K562 (cell line): ENCODE data around the gene TSPAN3. TPM values are rescaled to one million over a fixed set of nuclear protein-coding genes. Genes with fewer than 3 reads are reported as not detected.
A peak's percentile ranks its signal among the peaks of the same experiment; 100 is the strongest.

Experiments used
- ATAC-seq: fragments of 200-7000 bp; cut with Tn5 transposase; 3 replicates; pipeline ENCODE4 v1.9.1; 2020; ENCODE audit warnings: moderate library complexity
- BruUV-seq: library from RNA; stranded (reverse); fragments of 400-500 nt; replicated peaks from 2 replicates; lab custom pipeline; 2021; lab: Mats Ljungman, UMichigan
- CTCF ChIA-PET: fragments of 300-600 bp; formaldehyde crosslinking; extraction: SDS; loops from one replicate; lab custom pipeline; 2021; ENCODE audit warnings: low intra/inter-chr PET ratio; lab: Yijun Ruan, JAX
- POLR2A ChIA-PET: fragments of 300-600, 350-650 bp; sonication (Branson Sonifier 250); formaldehyde crosslinking; extraction: SDS; loops from one replicate; lab custom pipeline; 2021; ENCODE audit warnings: antibody characterized with exemption, inconsistent platforms; lab: Yijun Ruan, JAX
- DNase-seq, 4 experiments: peaks; one replicate each; pipeline versions ENCODE4 v3.0.0 to v3.0.0-alpha.2; 2011 to 2018; ENCODE audit warnings: low spot score in 3 of 4, mixed read lengths in 3 of 4; ENCODE audit errors: extremely low read depth in 1 of 4
- FAIRE-seq: peaks from 2 replicates; lab custom pipeline; 2011; peaks lifted over from hg19 to GRCh38; lab: Jason Lieb, UNC
- H2AFZ ChIP-seq: 2 replicates; pipeline ENCODE4 v1.6.0; 2011; ENCODE audit warnings: low read depth, low read length, control low read depth, inconsistent platforms
- H3K27ac ChIP-seq: fragments of 200-600 bp; 3 replicates; pipeline ENCODE4 v1.8.0; 2011; ENCODE audit warnings: low read depth, mild to moderate bottlenecking, control low read depth, inconsistent platforms, low read length, moderate library complexity, mixed read lengths; ENCODE audit errors: extremely low read depth
- H3K27me3 ChIP-seq, 2 experiments: fragments of 300-600 bp in 1 of 2; 2 replicates in 1 of 2; 3 replicates in 1 of 2; pipeline versions ENCODE4 v1.6.0 to v1.8.0; 2011; ENCODE audit warnings: inconsistent platforms in 2 of 2, low read length in 2 of 2, mild to moderate bottlenecking in 1 of 2, mixed read lengths in 1 of 2, moderate library complexity in 1 of 2; ENCODE audit not compliant: control insufficient read depth in 2 of 2, insufficient read depth in 2 of 2
- H3K36me3 ChIP-seq: fragments of 300-600 bp; 3 replicates; pipeline ENCODE4 v1.8.0; 2011; ENCODE audit warnings: mild to moderate bottlenecking, low read length, inconsistent platforms; ENCODE audit not compliant: control insufficient read depth, insufficient read depth
- H3K4me1 ChIP-seq, 2 experiments: fragments of 200-600 bp in 1 of 2; replicated peaks in 1 of 2; 2 replicates in 1 of 2; 3 replicates in 1 of 2; pipeline versions ENCODE4 v1.5.1 to v1.8.0; 2011; ENCODE audit warnings: inconsistent platforms in 2 of 2, low read length in 2 of 2, mild to moderate bottlenecking in 1 of 2, mixed read lengths in 1 of 2, moderate library complexity in 1 of 2; ENCODE audit not compliant: control insufficient read depth in 2 of 2, insufficient read depth in 2 of 2
- H3K4me2 ChIP-seq: 2 replicates; pipeline ENCODE4 v1.6.1; 2011; ENCODE audit warnings: low read length, control low read depth, inconsistent platforms, mixed read lengths; ENCODE audit not compliant: insufficient read depth
- H3K4me3 ChIP-seq: fragments of 200-600 bp; sonication (generic), shearing (Covaris generic); 2 replicates; pipeline ENCODE4 v1.5.1; 2016; ENCODE audit warnings: control low read depth, inconsistent platforms
- H3K79me2 ChIP-seq: fragments of 200-600 bp; 3 replicates; pipeline ENCODE4 v1.8.0; 2011; ENCODE audit warnings: low read length, inconsistent platforms; ENCODE audit not compliant: control insufficient read depth, insufficient read depth
- H3K9ac ChIP-seq, 2 experiments: 2 replicates each; pipeline versions ENCODE4 v1.6.0 to v1.6.1; 2011; ENCODE audit warnings: low read depth in 2 of 2, low read length in 2 of 2, control low read depth in 1 of 2, inconsistent platforms in 1 of 2, mild to moderate bottlenecking in 1 of 2, mixed read lengths in 1 of 2; ENCODE audit not compliant: insufficient read depth in 1 of 2
- H3K9me1 ChIP-seq: one replicate; pipeline ENCODE4 v1.6.0; 2011; ENCODE audit warnings: inconsistent platforms, mild to moderate bottlenecking, low read length, moderate library complexity; ENCODE audit not compliant: control insufficient read depth, insufficient read depth
- H3K9me3 ChIP-seq: replicated peaks from 2 replicates; pipeline ENCODE4 v1.5.1; 2011; ENCODE audit warnings: low read depth, low read length, inconsistent platforms; ENCODE audit not compliant: control insufficient read depth, insufficient read depth
- H4K20me1 ChIP-seq: replicated peaks from 2 replicates; pipeline ENCODE4 v1.6.1; 2011; ENCODE audit warnings: low read length, inconsistent platforms, mixed read lengths; ENCODE audit not compliant: control insufficient read depth, insufficient read depth
- MYNN ChIP-seq, 2 experiments: sonication (generic); formaldehyde crosslinking in 1 of 2; IDR thresholded peaks; 2 replicates each; pipeline versions ENCODE4 v1.5.0 to v1.6.1; 2016 to 2020; ENCODE audit warnings: antibody characterized with exemption in 1 of 2, missing genetic modification reagents in 1 of 2
- PTTG1 ChIP-seq: fragments of 450-650 bp; IDR thresholded peaks from 2 replicates; pipeline ENCODE4 v1.6.1; 2016; ENCODE audit warnings: low read depth, mild to moderate bottlenecking, missing genetic modification characterization, missing compliant biosample characterization
- ZBTB9 ChIP-seq: fragments of 450-650 bp; formaldehyde crosslinking; IDR thresholded peaks from 2 replicates; pipeline ENCODE4 v1.4.0; 2020; ENCODE audit warnings: mild to moderate bottlenecking, moderate library complexity
- WGBS: fragments of 100-300 bp; shearing (Covaris generic); methylation state at CpG from one replicate; pipeline ENCODE4 v1.1.6; 2016; ENCODE audit warnings: low coverage, mixed read lengths; ENCODE audit not compliant: insufficient coverage; ENCODE audit errors: missing lambda C conversion rate; 5-methylcytosine and 5-hydroxymethylcytosine counted together
- in situ Hi-C: fragments of 300-500 bp; cut with MboI; formaldehyde crosslinking; loops from 4 replicates; pipeline ENCODE4 v1.15.0; 2018; ENCODE audit warnings: inconsistent platforms, mixed read lengths
- intact Hi-C: fragments of 100-400 bp; cut with micrococcal nuclease; formaldehyde crosslinking; loops from 2 replicates; pipeline ENCODE4 v1.14.2; 2022
- polyA plus RNA-seq, 8 experiments: library from polyadenylated mRNA; depleted of rRNA in 4 of 8; stranded (reverse) in 5 of 8; unstranded in 3 of 8; fragments of >200 nt; fragmentation: Nextera tagmentation in 2 of 8; fragmentation: Illumina TruSeq in 1 of 8; extraction: Ambion mirVana in 2 of 8; extraction: Trizol in 1 of 8; gene quantifications; 2 replicates each; pipeline versions ENCODE4 v1.2.1 to v1.2.3, GENCODE V29; 2011 to 2014; ENCODE audit warnings: inconsistent platforms in 1 of 8, missing spikeins in 1 of 8
- total RNA-seq, 7 experiments: library from RNA; depleted of rRNA in 6 of 7; stranded (reverse); fragments of >200 nt in 6 of 7; fragmentation: Illumina TruSeq in 2 of 7; extraction: Trizol in 2 of 7; gene quantifications; 2 replicates each; pipeline versions ENCODE4 v1.2.1 to v1.2.3, GENCODE V29; 2011 to 2021; ENCODE audit warnings: low replicate concordance in 1 of 7

Gene TSPAN3
- total and polyA plus RNA-seq, 9 of the 15 experiments (the other 6 are each of a cell fraction or from before 2014, with no cell fraction given), result 14.3 to 144 (median 71.1) TPM

GRCh38 chr15:77025083-77025901 lies 45.6 kb downstream of the TSPAN3 start:
- H3K4me1 ChIP-seq, result peaks cover 0 to 37% of the 10 kb centered on the region in 2 experiments; a peak in 2 of 5 replicates
- no peak overlapping the region for H3K27ac ChIP-seq
- H3K4me2 ChIP-seq, result no peak overlapping the region
- H4K20me1 ChIP-seq, result peaks cover 14% of the 10 kb centered on the region; the same call in 1 of the 2 replicates
- no peaks in the 10 kb centered on the region for H3K79me2 ChIP-seq
- under 1% methylated on average over 13 of the region's 15 CpGs for WGBS
- DNase-seq (no peak), FAIRE-seq (no peak), ATAC-seq (no peak)
- H3K27me3 ChIP-seq, result peaks cover 0 to 32% of the 10 kb centered on the region in 2 experiments; a peak in 3 of 5 replicates
- H3K9me1 ChIP-seq, result no peaks in the 10 kb centered on the region
- in situ Hi-C loops, result loop anchor here (5.0 to 10.0 kb wide), 2 partner anchors 480 to 517 kb away; no protein-coding TSS in a partner anchor
- no peak overlapping the region for H3K4me3 ChIP-seq
- no peaks in the 10 kb centered on the region for H3K9me3 ChIP-seq
- intact Hi-C loops, result loop anchor here (5.0 to 10.0 kb wide), 5 partner anchors 53 to 522 kb away; no protein-coding TSS in a partner anchor
- no TSS peak for BruUV-seq
- CTCF ChIA-PET, result interaction anchor here (0.6 to 1.6 kb wide), 3 partner anchors 397 to 518 kb away, joined by 3 to 9 read pairs (median 3); no protein-coding TSS in a partner anchor
- TF ChIP-seq ZBTB9 (CRISPR knock-in tag) (no peak), PTTG1 (tag) (no peak), MYNN (IDR thresholded peaks at IDR 0.05) (peak; percentile 96), MYNN (CRISPR knock-in tag; IDR thresholded peaks at IDR 0.05) (peak; percentile 75; the same call in 1 of the 2 replicates)
- no peaks in the 10 kb centered on the region for H3K36me3 ChIP-seq
- H3K9ac ChIP-seq, result no peak overlapping the region; a peak in 1 of 4 replicates
- POLR2A ChIA-PET, result interaction anchor here (1.0 kb wide), 1 partner anchor 9 kb away, joined by 3 read pairs; no protein-coding TSS in a partner anchor
- no peak overlapping the region for H2AFZ ChIP-seq
